ENCODE results near the gene SLC9A9. TPM values are rescaled to one million over a fixed set of nuclear protein-coding genes. Genes with fewer than 3 reads are reported as not detected.
A peak's percentile ranks its signal among the peaks of the same experiment; 100 is the strongest.

Gene SLC9A9
- polyA plus RNA-seq, 12 donors, result 9.4 to 16.5 (median 11.6) TPM; not detected in 1

- no peak for DNase-seq
These were observed 601.2 kb downstream of the SLC9A9 start for GRCh38 chr3:143247073-143247472.

GRCh38 chr3:143245692-143246091 lies 602.6 kb downstream of the SLC9A9 start:
- no peak for DNase-seq

- DNase-seq, result no peak
These were observed 603.7 kb downstream of the SLC9A9 start for GRCh38 chr3:143244516-143245063.

- DNase-seq, result no peak
These were observed 604.6 kb downstream of the SLC9A9 start for GRCh38 chr3:143243686-143244085.

- DNase-seq, result no peak
These were observed 605.6 kb downstream of the SLC9A9 start for GRCh38 chr3:143242691-143243090.

- no peak for DNase-seq
These were observed 606.2 kb downstream of the SLC9A9 start for GRCh38 chr3:143242101-143242500.

GRCh38 chr3:143241481-143241951 lies 606.8 kb downstream of the SLC9A9 start:
- DNase-seq, result peak; percentile 46

- DNase-seq, result no peak
These were observed 607.4 kb downstream of the SLC9A9 start for GRCh38 chr3:143240886-143241285.

GRCh38 chr3:143239031-143239430 lies 609.2 kb downstream of the SLC9A9 start:
- no peak for DNase-seq

- peak; percentile 48 for DNase-seq
These were observed 611.1 kb downstream of the SLC9A9 start for GRCh38 chr3:143237077-143237627.

GRCh38 chr3:143236226-143236964 lies 611.9 kb downstream of the SLC9A9 start:
- DNase-seq, result no peak

GRCh38 chr3:143235614-143236204 lies 612.6 kb downstream of the SLC9A9 start:
- DNase-seq, result no peak

GRCh38 chr3:143234526-143234925 lies 613.7 kb downstream of the SLC9A9 start:
- DNase-seq, result no peak

GRCh38 chr3:143232981-143233380 lies 615.3 kb downstream of the SLC9A9 start:
- DNase-seq, result no peak

GRCh38 chr3:143228405-143228804 lies 619.9 kb downstream of the SLC9A9 start:
- DNase-seq, result no peak

GRCh38 chr3:143226678-143227291 lies 621.5 kb downstream of the SLC9A9 start:
- no peak for DNase-seq

GRCh38 chr3:143224716-143225115 lies 623.6 kb downstream of the SLC9A9 start:
- no peak for DNase-seq

GRCh38 chr3:143222981-143223380 lies 625.3 kb downstream of the SLC9A9 start:
- no peak for DNase-seq

- DNase-seq, result no peak
These were observed 625.8 kb downstream of the SLC9A9 start for GRCh38 chr3:143222505-143222904.

- no peak for DNase-seq
These were observed 626.8 kb downstream of the SLC9A9 start for GRCh38 chr3:143221446-143221845.

- no peak for DNase-seq
These were observed 627.5 kb downstream of the SLC9A9 start for GRCh38 chr3:143220741-143221140.

- no peak for DNase-seq
These were observed 630.0 kb downstream of the SLC9A9 start for GRCh38 chr3:143218166-143218835.

All from muscle of arm (tissue), 12 donors.